ENCODE data around the gene KCNMB3.
"Not testable (repeated sequence)": the region's sequence is repeated elsewhere in the genome, so short reads cannot be mapped to it uniquely, and the experiment has no call there.

The KCNMB3 gene

GRCh38 chr3:179276001-179276400, 25.1 kb upstream of the KCNMB3 start:
- TF ChIP-seq CTCF (IDR thresholded peaks at IDR 0.05; ENCODE audit: low read depth, low read length): no peak
- no peak for DNase-seq (ENCODE audit: low read depth in 2 of 2)
- H3K4me3 ChIP-seq (replicated peaks in 1 of 2; ENCODE audit: low read depth in 2 of 2, low read length in 2 of 2): no peak overlapping the region

DNA sequence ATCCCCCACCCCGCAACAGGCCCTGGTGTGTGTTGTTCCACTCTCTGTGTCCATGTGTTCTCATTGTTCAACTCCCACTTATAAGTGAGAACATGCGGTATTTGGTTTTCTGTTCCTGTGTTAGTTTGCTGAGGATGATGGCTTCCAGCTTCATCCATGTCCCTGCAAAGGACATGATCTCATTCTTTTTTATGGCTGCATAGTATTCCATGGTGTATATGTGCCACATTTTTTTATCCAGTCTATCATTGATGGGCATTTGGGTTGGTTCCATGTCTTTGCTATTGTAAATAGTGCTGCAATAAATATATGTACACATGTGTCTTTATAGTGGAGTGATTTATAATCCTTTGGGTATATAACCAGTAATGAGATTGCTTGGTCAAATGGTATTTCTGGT, 23.5 kb upstream of the KCNMB3 start:
- H3K4me3 ChIP-seq (replicated peaks in 1 of 2; ENCODE audit: low read depth in 2 of 2, low read length in 2 of 2); DNase-seq (ENCODE audit: low read depth in 2 of 2): not testable (repeated sequence)

- no peak overlapping the region for H3K4me3 ChIP-seq (replicated peaks in 1 of 2; ENCODE audit: low read depth in 2 of 2, low read length in 2 of 2)
- TF ChIP-seq CTCF (IDR thresholded peaks at IDR 0.05; ENCODE audit: low read depth, low read length): peak; percentile 37
- DNase-seq (ENCODE audit: low read depth in 2 of 2): peak; percentile 32 to 33
Measured at GRCh38 chr3:179272385-179272784, 21.5 kb upstream of the KCNMB3 start.

DNA sequence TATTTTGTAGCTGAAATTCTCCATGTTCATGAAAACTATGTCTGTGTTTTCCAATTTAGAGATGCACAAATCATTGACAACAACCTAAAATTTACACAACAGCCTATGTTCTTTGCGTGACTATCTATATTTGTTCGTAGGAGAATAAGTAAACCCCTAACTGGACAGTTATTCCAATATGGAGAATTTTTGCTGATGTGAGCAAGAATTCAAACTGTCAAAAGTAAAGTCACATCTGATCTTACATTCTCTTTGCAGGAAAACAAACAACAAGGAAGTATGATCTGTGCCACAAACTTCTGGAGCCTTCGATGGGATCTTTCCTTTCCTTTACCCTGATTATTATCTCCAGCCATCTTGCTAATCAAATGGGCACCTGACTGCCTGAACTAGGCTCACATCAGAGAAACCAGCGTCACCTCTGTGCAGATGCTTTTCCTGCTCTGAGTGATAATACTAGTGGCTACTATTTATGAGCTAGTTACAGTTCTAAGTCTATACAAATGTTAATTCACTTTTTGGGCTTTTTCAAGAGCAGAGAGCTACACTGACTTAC, 18.3 kb upstream of the KCNMB3 start:
- DNase-seq (ENCODE audit: low read depth in 2 of 2): no peak
- TF ChIP-seq CTCF (IDR thresholded peaks at IDR 0.05; ENCODE audit: low read depth, low read length): no peak
- H3K4me3 ChIP-seq (replicated peaks in 1 of 2; ENCODE audit: low read depth in 2 of 2, low read length in 2 of 2): no peak overlapping the region

DNA sequence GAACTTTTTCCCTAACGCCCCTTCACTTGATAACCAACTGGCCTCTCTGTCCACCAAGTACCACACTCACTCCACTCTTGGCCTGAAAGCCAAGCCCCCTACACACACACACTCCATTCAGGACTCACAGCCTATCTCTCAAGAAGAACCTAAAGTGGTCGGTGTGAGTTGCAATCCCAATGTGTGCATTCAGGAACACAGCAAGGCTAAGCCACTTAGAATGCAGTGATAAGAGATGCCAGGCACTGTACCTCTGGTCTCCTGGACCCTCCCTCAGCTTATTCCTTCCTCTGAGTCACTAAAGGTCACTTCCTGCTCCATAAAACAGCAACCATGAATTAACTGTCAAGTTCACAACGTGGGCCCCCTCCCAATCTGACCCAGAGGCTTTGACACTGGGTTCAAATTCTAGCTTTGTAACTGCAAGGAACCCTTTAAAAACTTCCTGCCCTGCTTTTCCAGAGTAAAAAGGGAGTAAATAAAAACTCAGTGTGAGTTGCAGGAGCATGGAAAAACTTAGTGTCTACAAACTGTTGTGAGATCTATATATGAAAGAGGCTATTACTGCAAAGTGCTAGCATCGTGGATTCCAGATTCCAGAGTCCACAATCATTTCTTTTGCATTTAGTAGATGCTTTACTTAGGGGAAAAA, 17.6 kb upstream of the KCNMB3 start:
- no peak for DNase-seq (ENCODE audit: low read depth in 2 of 2)
- no peak overlapping the region for H3K4me3 ChIP-seq (replicated peaks in 1 of 2; ENCODE audit: low read depth in 2 of 2, low read length in 2 of 2)
- no peak for TF ChIP-seq CTCF (IDR thresholded peaks at IDR 0.05; ENCODE audit: low read depth, low read length)

- no peak for TF ChIP-seq CTCF (IDR thresholded peaks at IDR 0.05; ENCODE audit: low read depth, low read length)
- DNase-seq (ENCODE audit: low read depth in 2 of 2): no peak
- no peak overlapping the region for H3K4me3 ChIP-seq (replicated peaks in 1 of 2; ENCODE audit: low read depth in 2 of 2, low read length in 2 of 2)
Measured at GRCh38 chr3:179266701-179267211, 15.8 kb upstream of the KCNMB3 start.

- H3K4me3 ChIP-seq (replicated peaks in 1 of 2; ENCODE audit: low read depth in 2 of 2, low read length in 2 of 2): no peak overlapping the region
- TF ChIP-seq CTCF (IDR thresholded peaks at IDR 0.05; ENCODE audit: low read depth, low read length): no peak
- DNase-seq (ENCODE audit: low read depth in 2 of 2): no peak
Measured at GRCh38 chr3:179265875-179266274, 15.0 kb upstream of the KCNMB3 start.
